Peyer's patch (tissue), 4 donors: ENCODE results near the gene PRR20G.

Source experiments
- CTCF ChIP-seq, 6 experiments: fragments of 450-650 bp in 4 of 6; fragments of 200-600 bp in 2 of 6; sonication (generic) in 1 of 6; IDR thresholded peaks; one replicate each; pipeline ENCODE4 v1.5.1; 2017 to 2019; ENCODE audit warnings: antibody characterized with exemption in 6 of 6, mild to moderate bottlenecking in 3 of 6, moderate library complexity in 1 of 6
- POLR2A ChIP-seq, 2 donors: fragments of 450-650 bp; IDR thresholded peaks; one replicate each; pipeline ENCODE4 v1.5.1; 2017; ENCODE audit warnings: antibody characterized with exemption in 2 of 2, mild to moderate bottlenecking in 2 of 2, moderate library complexity in 2 of 2

GRCh38 chr3:127296959-127297358, 9.1 kb upstream of the PRR20G start:
- TF ChIP-seq CTCF (IDR thresholded peaks at IDR 0.05) (no peak), POLR2A (IDR thresholded peaks at IDR 0.05) (no peak)
